Smooth muscle cell (in vitro differentiated cells): ENCODE data around the gene COL26A1. TPM values are rescaled to one million over a fixed set of nuclear protein-coding genes. Genes with fewer than 3 reads are reported as not detected.

Experiments used
- DNase-seq: peaks from one replicate; lab custom pipeline; 2025; ENCODE audit not compliant: unreplicated experiment; lab: John Stamatoyannopoulos, UW
- H2AFZ ChIP-seq: fragments of 200-600 bp; sonication (generic); 2 replicates; pipeline ENCODE4 v1.6.0; 2016; ENCODE audit warnings: antibody characterized with exemption, low read depth, mild to moderate bottlenecking
- H3F3A ChIP-seq: fragments of 200-600 bp; sonication (generic); 2 replicates; pipeline ENCODE4 v1.6.0; 2017; ENCODE audit warnings: antibody characterized with exemption, low read depth
- H3K27ac ChIP-seq: fragments of 200-600 bp; sonication (generic); 2 replicates; pipeline ENCODE4 v1.5.1; 2016; ENCODE audit warnings: low read depth, mild to moderate bottlenecking
- H3K27me3 ChIP-seq: fragments of 200-600 bp; sonication (generic); 2 replicates; pipeline ENCODE4 v1.6.1; 2016; ENCODE audit warnings: low read depth, mild to moderate bottlenecking
- H3K36me3 ChIP-seq: fragments of 200-600 bp; sonication (generic); 2 replicates; pipeline ENCODE4 v1.5.1; 2016; ENCODE audit warnings: low read depth
- H3K4me1 ChIP-seq: fragments of 200-600 bp; sonication (generic); 2 replicates; pipeline ENCODE4 v1.5.1; 2016; ENCODE audit warnings: low read depth
- H3K4me2 ChIP-seq: fragments of 200-600 bp; sonication (generic); 2 replicates; pipeline ENCODE4 v1.6.0; 2016; ENCODE audit warnings: mild to moderate bottlenecking
- H3K4me3 ChIP-seq: fragments of 200-600 bp; sonication (generic); 2 replicates; pipeline ENCODE4 v1.5.1; 2016; ENCODE audit warnings: mild to moderate bottlenecking
- H3K79me2 ChIP-seq: fragments of 200-600 bp; sonication (generic); 2 replicates; pipeline ENCODE4 v1.6.0; 2016; ENCODE audit warnings: low read depth, mild to moderate bottlenecking
- H3K9ac ChIP-seq: fragments of 200-600 bp; sonication (generic); 2 replicates; pipeline ENCODE4 v1.6.0; 2016; ENCODE audit warnings: low read depth
- H3K9me3 ChIP-seq: fragments of 200-600 bp; sonication (generic); replicated peaks from 2 replicates; pipeline ENCODE4 v1.5.1; 2016; ENCODE audit warnings: low read depth
- H4K20me1 ChIP-seq: fragments of 200-600 bp; sonication (generic); 2 replicates; pipeline ENCODE4 v1.6.0; 2016; ENCODE audit warnings: low read depth
- CTCF ChIP-seq: fragments of 200-600 bp; sonication (generic); IDR thresholded peaks from 2 replicates; pipeline ENCODE4 v1.5.1; 2017; ENCODE audit warnings: borderline replicate concordance, mild to moderate bottlenecking, antibody characterized with exemption; ENCODE audit not compliant: insufficient read depth, poor library complexity, severe bottlenecking
- WGBS: methylation state at CpG from one replicate; pipeline ENCODE4 v1.1.7; 2016; ENCODE audit warnings: low lambda C conversion rate; 5-methylcytosine and 5-hydroxymethylcytosine counted together
- polyA plus RNA-seq: library from polyadenylated mRNA; unstranded; fragments of >200 nt; fragmentation: Nextera tagmentation; extraction: Ambion mirVana; gene quantifications from 2 replicates; pipeline ENCODE4 v1.2.1, GENCODE V29; 2016
- total RNA-seq: library from RNA; depleted of rRNA; stranded (reverse); fragments of >200 nt; gene quantifications from 2 replicates; pipeline ENCODE4 v1.2.3, GENCODE V29; 2014

COL26A1 gene
- total and polyA plus RNA-seq, 2 experiments from 2014 or later: 4.9 to 13.2 TPM

DNA sequence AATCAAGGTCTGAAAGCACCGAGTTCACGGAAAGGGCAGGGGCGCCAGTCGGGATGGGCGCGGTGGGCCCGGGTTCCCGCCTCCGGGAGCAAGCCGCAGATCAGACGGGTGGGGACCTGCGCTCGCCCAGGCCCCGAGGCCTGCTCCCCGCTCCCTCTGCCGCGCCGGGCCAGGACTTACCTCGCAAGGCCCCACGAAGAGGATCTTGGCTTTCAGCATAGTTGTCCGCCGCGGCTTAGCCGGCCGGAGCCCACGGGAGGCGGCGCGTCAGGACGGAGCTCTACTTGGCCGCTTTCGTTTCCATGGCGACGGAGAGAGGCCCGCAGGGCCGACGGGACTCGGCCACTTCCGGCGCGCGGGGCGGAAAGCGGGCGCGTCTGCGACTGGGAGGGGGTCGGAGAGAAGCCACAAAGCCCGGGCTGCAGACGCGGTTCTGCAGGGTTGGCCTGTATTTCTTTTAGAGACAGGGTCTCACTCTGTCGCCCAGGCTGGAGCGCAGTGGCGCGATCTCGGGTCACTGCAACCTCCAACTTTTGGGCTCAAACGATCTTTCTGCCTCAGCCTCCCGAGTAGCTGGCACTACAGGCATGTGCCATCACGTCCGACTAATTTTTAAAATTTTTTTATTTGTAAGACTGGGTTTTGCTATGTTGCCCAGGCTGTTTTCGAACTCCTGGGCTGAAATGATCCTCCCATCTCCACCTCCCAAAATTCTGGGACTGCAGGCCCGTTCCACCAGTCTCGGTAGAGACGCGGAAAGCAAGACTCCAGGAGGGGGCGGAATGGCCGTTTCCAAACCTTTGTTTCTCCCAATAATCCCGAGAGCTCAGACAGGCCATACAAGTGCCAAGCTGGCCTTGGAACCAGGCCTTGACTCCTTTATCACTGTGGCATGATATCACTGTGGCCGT is 40.9 kb upstream of the COL26A1 start, which contains the start of gene IFT22:
Gene IFT22 (minus strand): TSS at position 322 of the 911 bp plus-strand sequence. CDS start 103 bp downstream, at position 219.
- Histone ChIP-seq H3K9me3 (no peaks in the 10 kb centered on the region), H2AFZ (peak within 1 kb of the TSS; percentile 97), H4K20me1 (no peaks in the 10 kb centered on the region), H3K4me3 (peak within 1 kb of the TSS; percentile 78), H3F3A (no peaks in the 10 kb centered on the region), H3K4me1 (peaks cover 6% of the 10 kb centered on the region), H3K9ac (peak within 1 kb of the TSS; percentile 87), H3K27me3 (no peaks in the 10 kb centered on the region), H3K27ac (peak within 1 kb of the TSS; percentile 76), H3K79me2 (peaks cover 16% of the 10 kb centered on the region), H3K4me2 (peak within 1 kb of the TSS; percentile 89), H3K36me3 (no peaks in the 10 kb centered on the region)
- WGBS: 2% methylated on average over 60 of the region's 69 CpGs
- TF ChIP-seq CTCF: peak; percentile 24
- DNase-seq: peak; percentile 70

DNA sequence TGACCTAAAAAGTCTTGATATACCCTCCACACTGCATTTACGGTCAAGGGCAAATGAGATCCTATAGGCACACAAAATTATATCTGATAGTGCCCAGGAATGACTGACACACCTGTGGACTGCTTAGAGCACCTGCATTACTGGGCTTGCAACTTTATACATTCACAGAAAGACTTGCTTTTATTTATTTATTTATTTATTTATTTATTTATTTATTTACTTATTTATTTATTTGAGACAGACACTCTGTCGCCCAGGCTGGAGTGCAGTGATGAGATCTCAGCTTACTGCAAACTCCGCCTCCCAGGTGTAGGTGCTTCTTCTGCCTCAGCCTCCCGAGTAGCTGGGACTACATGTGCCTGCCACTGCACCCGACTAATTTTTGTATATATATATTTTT is 34.5 kb upstream of the COL26A1 start:
- Histone ChIP-seq H4K20me1 (no peaks in the 10 kb centered on the region), H3K27ac (no peak overlapping the region), H2AFZ (no peak overlapping the region), H3K4me2 (no peak overlapping the region), H3K4me3 (no peak overlapping the region), H3K9ac (no peak overlapping the region), H3K36me3 (no peaks in the 10 kb centered on the region), H3K4me1 (no peaks in the 10 kb centered on the region), H3K27me3 (no peaks in the 10 kb centered on the region), H3K79me2 (no peaks in the 10 kb centered on the region), H3K9me3 (no peaks in the 10 kb centered on the region), H3F3A (no peaks in the 10 kb centered on the region)
- WGBS: 97% methylated on average over 5 of the region's 5 CpGs
- no peak for DNase-seq
- TF ChIP-seq CTCF: no peak

GRCh38 chr7:101330011-101330484 is 32.6 kb upstream of the COL26A1 start:
- DNase-seq: no peak
- Histone ChIP-seq H4K20me1 (no peaks in the 10 kb centered on the region), H3K4me3 (no peak overlapping the region), H3K4me1 (no peaks in the 10 kb centered on the region), H2AFZ (peak overlapping the region; percentile 67), H3K27me3 (no peaks in the 10 kb centered on the region), H3K36me3 (no peaks in the 10 kb centered on the region), H3K9ac (no peak overlapping the region), H3K9me3 (no peaks in the 10 kb centered on the region), H3F3A (no peaks in the 10 kb centered on the region), H3K4me2 (peak overlapping the region; percentile 45), H3K27ac (no peak overlapping the region), H3K79me2 (no peaks in the 10 kb centered on the region)
- 15% methylated on average over 15 of the region's 15 CpGs for WGBS
- no peak for TF ChIP-seq CTCF
